ENCODE measurements around the gene RBM25. TPM values are rescaled to one million over a fixed set of nuclear protein-coding genes. Genes with fewer than 3 reads are reported as not detected.
"Not testable (repeated sequence)": the region's sequence is repeated elsewhere in the genome, so short reads cannot be mapped to it uniquely, and the experiment has no call there.

RBM25 gene
- total RNA-seq (2021; ENCODE audit: unreplicated experiment) (59.7 TPM), Bru-seq, nascent RNA (percentile 94 among the genes with signal in this experiment), BruChase-seq, experiment 1, labeled RNA remaining after a 2-hour chase (percentile 93 among the genes with signal in this experiment), BruChase-seq, experiment 2, labeled RNA remaining after a 6-hour chase (percentile 94 among the genes with signal in this experiment)
- polyA plus RNA-seq (2012; ENCODE audit: insufficient read length): 25.0 TPM
- long read RNA-seq, transcript RBM25-203 (9 exons, 2,470 nt): major isoform, 6 of 180 reads
- long read RNA-seq, partial matches to known transcripts: 163 of 180 reads
- long read RNA-seq, other reads (novel, unspliced or antisense): 8 of 180 reads

- in situ Hi-C loops (cut with HindIII; ENCODE audit: low pct_unique_long_range_greater_than_20kb, low sequenced_read_pairs): no loop called here
- Histone ChIP-seq H3K27ac (ENCODE audit: low read length) (peak within 1 kb of the TSS; percentile 99), H3K9me3 (ENCODE audit: control insufficient read depth, insufficient read depth, low read depth, low read length) (no peaks in the 10 kb centered on the region), H3K27me3 (ENCODE audit: control insufficient read depth, insufficient read depth, low read length) (no peaks in the 10 kb centered on the region), H3K36me3 (ENCODE audit: control insufficient read depth, insufficient read depth, low read length) (peaks cover 5% of the 10 kb centered on the region; the same call in 1 of the 2 replicates), H3K4me3 (ENCODE audit: low read depth in 2 of 2, low read length in 2 of 2) (peak within 1 kb of the TSS; percentile 94 to 96), H3K4me1 (ENCODE audit: control insufficient read depth, insufficient read depth, low read length) (no peaks in the 10 kb centered on the region)
- peak; percentile 99 for ATAC-seq
- DNase-seq (ENCODE audit: low read depth, low spot score): peak; percentile 88
- POLR2A ChIA-PET: interaction anchor here (0.6 to 1.1 kb wide), 8 partner anchors 9 to 401 kb away, joined by 3 to 8 read pairs (median 3); partner anchors contain the start of genes PSEN1 and ZFYVE1
- BruUV-seq (replicated peaks): no TSS peak
- CTCF ChIA-PET: no interaction called here
- TF ChIP-seq, protein P1, sequence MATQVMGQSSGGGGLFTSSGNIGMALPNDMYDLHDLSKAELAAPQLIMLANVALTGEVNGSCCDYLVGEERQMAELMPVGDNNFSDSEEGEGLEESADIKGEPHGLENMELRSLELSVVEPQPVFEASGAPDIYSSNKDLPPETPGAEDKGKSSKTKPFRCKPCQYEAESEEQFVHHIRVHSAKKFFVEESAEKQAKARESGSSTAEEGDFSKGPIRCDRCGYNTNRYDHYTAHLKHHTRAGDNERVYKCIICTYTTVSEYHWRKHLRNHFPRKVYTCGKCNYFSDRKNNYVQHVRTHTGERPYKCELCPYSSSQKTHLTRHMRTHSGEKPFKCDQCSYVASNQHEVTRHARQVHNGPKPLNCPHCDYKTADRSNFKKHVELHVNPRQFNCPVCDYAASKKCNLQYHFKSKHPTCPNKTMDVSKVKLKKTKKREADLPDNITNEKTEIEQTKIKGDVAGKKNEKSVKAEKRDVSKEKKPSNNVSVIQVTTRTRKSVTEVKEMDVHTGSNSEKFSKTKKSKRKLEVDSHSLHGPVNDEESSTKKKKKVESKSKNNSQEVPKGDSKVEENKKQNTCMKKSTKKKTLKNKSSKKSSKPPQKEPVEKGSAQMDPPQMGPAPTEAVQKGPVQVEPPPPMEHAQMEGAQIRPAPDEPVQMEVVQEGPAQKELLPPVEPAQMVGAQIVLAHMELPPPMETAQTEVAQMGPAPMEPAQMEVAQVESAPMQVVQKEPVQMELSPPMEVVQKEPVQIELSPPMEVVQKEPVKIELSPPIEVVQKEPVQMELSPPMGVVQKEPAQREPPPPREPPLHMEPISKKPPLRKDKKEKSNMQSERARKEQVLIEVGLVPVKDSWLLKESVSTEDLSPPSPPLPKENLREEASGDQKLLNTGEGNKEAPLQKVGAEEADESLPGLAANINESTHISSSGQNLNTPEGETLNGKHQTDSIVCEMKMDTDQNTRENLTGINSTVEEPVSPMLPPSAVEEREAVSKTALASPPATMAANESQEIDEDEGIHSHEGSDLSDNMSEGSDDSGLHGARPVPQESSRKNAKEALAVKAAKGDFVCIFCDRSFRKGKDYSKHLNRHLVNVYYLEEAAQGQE (IDR thresholded peaks at IDR 0.05; ENCODE audit: insufficient read depth in 1 of 2, low read depth in 2 of 2, low read length in 1 of 2): 0 out of 4 replicates have a peak, but pooled peaks of 1 of the 2 experiments have one; percentile 16
- TF ChIP-seq POLR2AphosphoS5 (IDR thresholded peaks at IDR 0.05; ENCODE audit: low read depth, low read length) (peak; percentile 96), SIN3A (IDR thresholded peaks at IDR 0.05; ENCODE audit: borderline replicate concordance, insufficient read depth, low read depth, low read length) (peak; percentile 63; the same call in 1 of the 2 replicates), CTCF (IDR thresholded peaks at IDR 0.05) (no peak), TCF7L2 (IDR thresholded peaks at IDR 0.05; ENCODE audit: low read depth, low read length) (peak; percentile 93)
- intact Hi-C loops (cut with micrococcal nuclease; ENCODE audit: unreplicated experiment): no loop called here
Observed at GRCh38 chr14:73058224-73058921, at the start of gene RBM25. Gene RBM25, plus strand, starts transcription at chr14:73058534. Its CDS starts 13,108 bp downstream, at chr14:73071642.

GRCh38 chr14:73011189-73011588, 47.1 kb upstream of the RBM25 start:
- BruUV-seq (replicated peaks); in situ Hi-C loops (cut with HindIII; ENCODE audit: low pct_unique_long_range_greater_than_20kb, low sequenced_read_pairs); intact Hi-C loops (cut with micrococcal nuclease; ENCODE audit: unreplicated experiment): not testable (repeated sequence)

More at GRCh38 chr14:73011189-73011588, 47.1 kb upstream of the RBM25 start:
- ChIA-PET POLR2A (interaction anchor here (0.7 kb wide), 1 partner anchor 48 kb away, joined by 4 read pairs; no protein-coding TSS in a partner anchor), CTCF (interaction anchor here (0.6 kb wide), 1 partner anchor 90 kb away, joined by 6 read pairs; no protein-coding TSS in a partner anchor)
- H3K27ac ChIP-seq (ENCODE audit: low read length); H3K4me3 ChIP-seq (ENCODE audit: low read depth in 2 of 2, low read length in 2 of 2); H3K4me1 ChIP-seq (ENCODE audit: control insufficient read depth, insufficient read depth, low read length); H3K27me3 ChIP-seq (ENCODE audit: control insufficient read depth, insufficient read depth, low read length); H3K9me3 ChIP-seq (ENCODE audit: control insufficient read depth, insufficient read depth, low read depth, low read length); ATAC-seq; H3K36me3 ChIP-seq (ENCODE audit: control insufficient read depth, insufficient read depth, low read length); DNase-seq (ENCODE audit: low read depth, low spot score): not testable (repeated sequence)
